Measurements from ENCODE around the gene FAM222A.
A peak's percentile ranks its signal among the peaks of the same experiment; 100 is the strongest.

FAM222A gene

DNA sequence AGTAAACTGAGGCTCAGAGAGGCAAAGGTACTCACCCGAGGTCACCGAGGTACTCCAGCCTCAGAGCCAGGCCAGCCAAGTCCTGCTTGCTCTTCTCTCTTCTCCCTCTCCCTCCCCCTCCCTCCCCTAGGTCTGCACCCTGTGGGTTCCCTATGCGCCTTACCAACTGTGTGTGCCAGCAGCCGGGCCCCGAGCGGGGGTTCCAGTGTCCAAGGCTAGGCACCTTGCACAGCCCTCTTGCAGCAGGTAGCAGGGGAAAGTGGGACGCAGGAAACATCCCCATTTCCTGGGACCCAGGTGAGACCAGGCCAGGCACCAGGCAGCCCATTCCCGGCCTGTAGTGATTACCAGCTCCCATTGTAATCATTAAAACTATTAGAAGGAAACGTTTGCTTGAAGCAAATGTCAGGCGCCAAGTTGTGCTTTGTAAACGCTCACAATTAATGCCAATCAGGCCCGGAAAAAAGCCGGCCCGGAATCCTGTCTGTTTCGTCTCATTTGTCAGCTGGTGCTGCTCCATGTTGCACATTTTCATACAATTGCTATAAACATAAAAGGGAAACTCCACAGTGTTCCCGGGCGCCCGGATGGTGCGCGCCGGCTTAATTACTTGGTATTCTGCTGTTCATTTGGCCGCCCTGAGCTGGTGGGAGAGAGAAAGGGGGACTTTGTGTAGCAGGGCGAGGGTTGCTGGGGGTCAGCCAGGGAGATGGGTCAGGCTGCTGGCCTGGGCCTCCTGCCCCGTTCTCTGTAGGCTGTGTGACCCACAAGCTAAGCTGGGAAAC is 11.9 kb downstream of the FAM222A start:
- no peak for DNase-seq (ENCODE audit: low read depth)

GRCh38 chr12:109726106-109726497 is 12.5 kb downstream of the FAM222A start:
- DNase-seq (ENCODE audit: low read depth), result no peak

DNA sequence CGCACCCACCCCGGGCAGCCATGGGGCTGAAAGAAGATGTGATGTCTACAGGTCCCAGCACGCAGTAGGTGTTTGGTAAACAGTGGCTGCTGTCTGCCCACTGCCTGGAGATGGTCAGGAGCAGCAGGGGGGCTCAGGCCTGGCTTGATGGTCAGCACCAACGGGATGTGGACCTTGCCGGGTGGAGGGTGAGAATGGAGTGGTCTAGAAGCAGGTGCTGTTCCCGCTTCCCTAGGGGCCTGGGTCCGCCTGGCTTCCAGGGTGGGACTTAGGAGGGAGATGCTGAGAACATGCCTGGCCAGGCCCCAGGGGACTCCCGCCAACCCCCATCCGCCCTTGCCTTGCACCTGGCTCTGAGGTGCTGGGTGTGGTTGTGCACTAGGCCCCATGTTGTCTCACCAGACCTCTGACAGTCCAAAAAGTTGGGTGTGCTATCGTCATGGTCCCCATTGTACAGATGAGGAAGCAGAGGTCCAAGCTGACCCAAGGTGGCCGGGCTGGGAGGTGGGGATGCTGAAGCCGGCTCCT is 12.9 kb downstream of the FAM222A start:
- DNase-seq (ENCODE audit: low read depth), result no peak

DNA sequence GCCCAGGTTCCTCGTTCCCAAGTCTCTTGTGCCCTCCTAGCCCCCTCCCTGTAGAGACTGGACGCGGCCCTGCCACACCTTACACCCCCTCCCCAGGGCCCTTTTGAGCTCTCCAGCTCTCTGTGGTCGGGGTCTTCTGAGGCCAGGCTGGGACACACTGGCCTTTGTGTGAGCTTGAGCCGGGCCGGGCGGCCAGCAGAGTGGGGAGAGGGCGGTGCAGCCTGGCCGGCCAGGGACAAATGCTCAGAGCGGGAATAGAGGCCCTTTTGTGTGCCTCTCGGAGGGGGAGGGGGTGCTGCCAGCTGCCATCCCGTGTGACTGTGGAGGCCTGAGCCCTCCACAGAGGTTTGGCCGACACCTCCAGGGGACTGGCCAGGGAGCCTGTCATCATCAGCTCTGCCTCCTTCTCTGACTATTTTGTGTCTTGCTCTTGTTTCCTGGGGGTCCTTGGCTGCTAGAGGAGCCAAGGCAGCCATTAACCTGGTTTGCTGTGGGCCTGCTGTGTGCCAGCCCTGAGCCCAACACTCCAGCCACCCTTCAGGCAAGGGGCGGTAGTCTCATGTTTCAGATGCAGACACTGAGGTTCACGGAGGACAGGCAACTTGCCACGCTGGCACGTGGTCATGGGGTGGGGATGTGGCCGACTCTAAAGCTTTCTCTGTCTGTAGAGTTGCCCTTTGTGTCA is 13.6 kb downstream of the FAM222A start:
- no peak for DNase-seq (ENCODE audit: low read depth)

- DNase-seq (ENCODE audit: low read depth), result no peak
These were observed 14.4 kb downstream of the FAM222A start for GRCh38 chr12:109727746-109728726.

DNA sequence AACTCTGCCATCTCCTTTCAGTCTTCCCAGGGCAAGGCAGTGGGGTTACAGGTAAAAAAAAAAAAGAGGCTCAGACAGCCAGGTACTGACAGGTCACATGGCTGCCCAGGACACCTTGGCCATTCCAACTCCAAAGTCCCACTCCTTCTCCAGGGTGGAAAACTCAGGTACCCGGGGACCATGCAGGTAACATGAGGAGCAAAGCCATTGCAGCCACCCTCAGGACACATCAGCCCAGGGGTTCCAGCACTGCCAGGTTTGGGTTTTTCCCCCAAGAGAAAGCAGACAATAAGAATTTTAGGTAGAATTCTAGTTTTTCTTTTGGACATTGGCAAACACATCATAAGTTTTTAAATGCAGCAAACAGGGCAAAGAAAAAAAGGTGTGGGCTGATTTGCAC is 15.3 kb downstream of the FAM222A start:
- no peak for DNase-seq (ENCODE audit: low read depth)

DNA sequence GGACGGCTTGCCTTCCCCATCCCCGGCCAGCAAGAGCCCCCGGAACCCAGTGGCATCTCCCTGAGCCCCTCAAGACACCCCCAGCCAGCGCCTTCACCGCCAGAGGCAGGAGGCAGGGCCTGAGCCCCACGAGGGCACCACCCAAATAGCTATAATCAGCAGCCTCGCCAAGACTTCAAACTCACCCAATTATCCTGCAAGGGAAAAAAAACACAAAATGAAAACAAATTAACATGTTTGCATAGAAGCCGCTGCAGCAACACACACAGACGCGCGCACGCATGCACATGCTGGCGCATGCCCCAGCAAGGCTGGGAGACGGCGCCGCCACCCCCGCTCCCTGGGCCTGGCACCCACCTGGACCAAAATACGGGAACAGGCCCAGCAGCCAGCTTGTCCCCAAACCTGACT is 15.8 kb downstream of the FAM222A start:
- DNase-seq (ENCODE audit: low read depth), result no peak

GRCh38 chr12:109729801-109730200 is 16.2 kb downstream of the FAM222A start:
- DNase-seq (ENCODE audit: low read depth), result no peak

DNA sequence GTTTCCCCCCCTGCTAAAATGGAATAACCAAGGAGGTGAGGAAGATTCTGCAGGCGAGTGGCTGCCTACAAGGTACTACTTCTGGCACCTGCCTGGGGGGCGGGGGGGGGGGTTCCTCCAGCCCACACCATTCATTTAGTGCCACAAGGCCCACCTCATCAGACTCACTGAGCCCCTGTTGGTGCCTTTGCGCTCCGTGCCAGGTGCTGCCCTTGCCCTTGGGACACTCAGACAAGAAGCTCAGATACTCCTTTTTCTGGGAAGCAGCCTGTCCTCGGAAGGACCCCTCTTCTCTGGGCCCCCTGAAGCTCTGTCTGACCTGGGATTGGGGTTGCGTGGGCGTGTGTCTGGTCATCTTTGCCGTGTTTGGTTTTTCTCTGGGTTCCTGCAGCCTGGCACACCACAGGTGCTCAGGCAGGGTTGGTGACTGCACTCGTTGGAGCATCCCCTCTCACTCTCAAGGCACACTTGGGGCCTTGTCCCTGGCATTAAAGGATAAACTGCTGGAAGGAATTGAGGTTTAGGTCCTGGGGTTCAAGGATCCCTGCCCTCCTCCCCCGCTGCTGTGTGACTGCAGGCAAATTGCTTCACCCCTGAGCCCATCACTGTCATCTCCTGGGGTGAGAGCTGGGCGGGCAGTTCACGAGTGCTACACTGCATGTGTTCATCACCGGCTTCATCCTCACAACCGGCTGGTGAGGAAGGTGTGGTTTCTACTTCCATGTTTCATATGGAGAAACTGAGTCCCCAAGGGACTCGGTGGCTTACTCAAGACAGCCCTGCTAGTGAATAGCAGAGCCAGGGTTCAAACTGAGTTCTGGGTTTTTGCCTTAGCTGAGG is 16.9 kb downstream of the FAM222A start:
- no peak for DNase-seq (ENCODE audit: low read depth)

GRCh38 chr12:109731231-109731731 is 17.7 kb downstream of the FAM222A start:
- no peak for DNase-seq (ENCODE audit: low read depth)

GRCh38 chr12:109731806-109732205 is 18.2 kb downstream of the FAM222A start:
- no peak for DNase-seq (ENCODE audit: low read depth)

- DNase-seq (ENCODE audit: low read depth), result no peak
These were observed 19.0 kb downstream of the FAM222A start for GRCh38 chr12:109732321-109733305.

- no peak for DNase-seq (ENCODE audit: low read depth)
These were observed 20.8 kb downstream of the FAM222A start for GRCh38 chr12:109734219-109735000.

DNA sequence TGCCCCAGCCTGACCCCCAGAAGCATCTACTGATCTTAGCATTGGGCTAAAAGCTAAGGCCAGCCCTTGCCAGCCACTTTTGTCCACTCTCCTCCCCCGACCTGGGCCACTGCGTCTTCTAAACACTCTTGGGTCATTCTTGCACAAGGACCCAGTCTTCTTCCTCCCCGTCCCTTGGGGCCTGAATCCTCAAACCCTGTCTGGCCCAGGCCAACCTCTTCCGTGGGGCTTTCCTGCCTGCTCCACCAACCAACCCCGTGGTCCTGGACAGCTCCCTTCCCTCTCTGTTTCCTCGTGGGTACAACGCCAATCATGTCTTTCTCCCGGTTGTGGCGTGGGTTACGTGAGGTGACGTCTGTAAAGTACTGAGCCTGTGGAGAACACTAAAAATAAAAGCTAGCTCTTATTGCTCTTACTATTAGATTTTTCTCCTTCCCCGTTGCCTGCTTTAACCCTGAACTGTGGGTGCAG is 21.5 kb downstream of the FAM222A start:
- no peak for DNase-seq (ENCODE audit: low read depth)

GRCh38 chr12:109735825-109736551 is 22.4 kb downstream of the FAM222A start:
- DNase-seq (ENCODE audit: low read depth), result no peak

GRCh38 chr12:109736552-109737108 is 23.0 kb downstream of the FAM222A start:
- DNase-seq (ENCODE audit: low read depth), result peak; percentile 31

DNA sequence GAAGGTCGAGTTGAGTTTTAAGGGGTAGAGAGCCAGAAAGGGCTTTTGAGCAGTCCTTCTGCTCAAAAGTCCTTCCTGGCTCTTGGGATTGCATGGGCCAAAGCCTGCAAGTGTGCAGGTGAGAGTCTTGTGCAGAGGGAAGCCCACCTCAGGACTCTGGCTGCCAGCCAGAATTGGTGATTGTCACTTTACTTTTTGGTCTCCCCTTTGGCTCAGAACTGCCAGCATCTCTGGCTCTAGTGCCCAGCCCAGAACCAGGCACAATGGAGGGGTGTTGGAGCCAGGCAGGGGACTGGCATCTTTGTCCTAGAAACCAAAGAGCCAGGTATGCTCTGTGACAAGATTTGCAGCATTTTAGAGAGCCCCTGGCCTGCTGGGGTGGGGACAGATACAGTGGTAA is 23.5 kb downstream of the FAM222A start:
- DNase-seq (ENCODE audit: low read depth), result no peak

DNA sequence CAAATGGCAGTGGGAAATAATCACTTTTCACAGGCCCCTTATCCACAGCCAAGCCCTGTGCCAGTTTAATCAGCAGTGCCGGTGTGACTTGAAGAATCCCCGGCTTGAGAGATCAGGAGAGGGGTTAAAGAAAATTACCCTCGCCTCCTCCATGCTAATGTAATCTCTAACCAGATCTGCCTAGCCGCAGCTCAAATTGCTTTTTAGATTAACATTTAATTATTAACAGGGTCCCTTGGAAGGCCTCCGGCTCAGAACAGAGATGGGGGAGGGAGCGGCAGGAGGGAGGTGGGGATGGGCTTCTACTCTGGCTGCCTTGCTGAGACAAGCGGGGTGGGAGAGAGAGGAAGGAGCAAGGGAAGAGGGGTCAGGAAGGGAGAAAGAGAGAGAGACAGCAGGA is 24.0 kb downstream of the FAM222A start:
- no peak for DNase-seq (ENCODE audit: low read depth)

Data from stromal cell of bone marrow (primary cell).